Neural cell (in vitro differentiated cells): ENCODE results near the gene CNKSR1. TPM values are rescaled to one million over a fixed set of nuclear protein-coding genes. Genes with fewer than 3 reads are reported as not detected.

Source experiments
- H2AFZ ChIP-seq: fragments of 200-600, 300-800 bp; sonication (generic), shearing (Covaris generic); 2 replicates; pipeline ENCODE4 v1.6.0; 2014; ENCODE audit warnings: low read depth, mild to moderate bottlenecking, antibody characterized with exemption, low read length, moderate library complexity
- H3F3A ChIP-seq: fragments of 200-600 bp; shearing (Covaris generic); 2 replicates; pipeline ENCODE4 v1.6.1; 2016; ENCODE audit warnings: mild to moderate bottlenecking, moderate library complexity, mixed read lengths, antibody characterized with exemption, low read length; ENCODE audit not compliant: insufficient read depth, poor library complexity, severe bottlenecking
- H3K27ac ChIP-seq: fragments of 200-600, 300-800 bp; sonication (generic), shearing (Covaris generic); 2 replicates; pipeline ENCODE4 v1.5.1; 2014; ENCODE audit warnings: mild to moderate bottlenecking, low read length, moderate library complexity
- H3K27me3 ChIP-seq: fragments of 300-800, 200-600 bp; sonication (generic), shearing (Covaris generic); 2 replicates; pipeline ENCODE4 v1.6.0; 2014; ENCODE audit warnings: mild to moderate bottlenecking, low read depth, low read length, moderate library complexity; ENCODE audit not compliant: insufficient read depth
- H3K36me3 ChIP-seq: fragments of 300-800, 200-600 bp; sonication (generic), shearing (Covaris generic); 2 replicates; pipeline ENCODE4 v1.5.1; 2014; ENCODE audit warnings: mild to moderate bottlenecking, antibody characterized with exemption, low read length, moderate library complexity; ENCODE audit not compliant: insufficient read depth
- H3K4me2 ChIP-seq: fragments of 300-800, 200-600 bp; sonication (generic), shearing (Covaris generic); 2 replicates; pipeline ENCODE4 v1.6.0; 2014; ENCODE audit warnings: mild to moderate bottlenecking, low read length
- H3K4me3 ChIP-seq: fragments of 300-800, 200-600 bp; sonication (generic), shearing (Covaris generic); 2 replicates; pipeline ENCODE4 v1.5.1; 2014; ENCODE audit warnings: mild to moderate bottlenecking, low read length, moderate library complexity
- H3K79me2 ChIP-seq: fragments of 200-600 bp; shearing (Covaris generic); replicated peaks from 2 replicates; pipeline ENCODE4 v1.6.0; 2014; ENCODE audit warnings: mild to moderate bottlenecking, low read length, moderate library complexity; ENCODE audit not compliant: insufficient read depth
- H3K9ac ChIP-seq: fragments of 300-800, 200-600 bp; sonication (generic), shearing (Covaris generic); 2 replicates; pipeline ENCODE4 v1.6.1; 2016; ENCODE audit warnings: mild to moderate bottlenecking, low read length, mixed read lengths
- H3K9me2 ChIP-seq: fragments of 200-600 bp; shearing (Covaris generic); 2 replicates; pipeline ENCODE4 v1.6.1; 2016; ENCODE audit warnings: mild to moderate bottlenecking, low read length, mixed read lengths; ENCODE audit not compliant: insufficient read depth
- H3K9me3 ChIP-seq: fragments of 200-600, 300-800 bp; sonication (generic), shearing (Covaris generic); 2 replicates; pipeline ENCODE4 v1.6.1; 2016; ENCODE audit warnings: mild to moderate bottlenecking, mixed run types, low read length, moderate library complexity, mixed read lengths
- H4K20me1 ChIP-seq: fragments of 200-600 bp; shearing (Covaris generic); 2 replicates; pipeline ENCODE4 v1.6.1; 2016; ENCODE audit warnings: mild to moderate bottlenecking, mixed run types; ENCODE audit not compliant: insufficient read depth
- EP300 ChIP-seq: fragments of 450-650 bp; conservative IDR thresholded peaks from 2 replicates; pipeline ENCODE4 v1.6.1; 2014; ENCODE audit warnings: antibody characterized with exemption, mild to moderate bottlenecking, moderate library complexity; ENCODE audit not compliant: poor library complexity, severe bottlenecking
- EZH2 ChIP-seq: fragments of 200-600, 300-800 bp; shearing (Covaris generic), sonication (generic); IDR thresholded peaks from 2 replicates; pipeline ENCODE4 v1.6.1; 2014; ENCODE audit warnings: antibody characterized with exemption, low read length, borderline replicate concordance, mild to moderate bottlenecking; ENCODE audit not compliant: insufficient read depth, poor library complexity, severe bottlenecking
- MXI1 ChIP-seq: fragments of 450-650 bp; conservative IDR thresholded peaks from 2 replicates; pipeline ENCODE4 v1.6.1; 2014; ENCODE audit warnings: antibody characterized with exemption, mild to moderate bottlenecking; ENCODE audit not compliant: poor library complexity, severe bottlenecking
- POLR2AphosphoS5 ChIP-seq: IDR thresholded peaks from 2 replicates; pipeline ENCODE4 v1.6.1; 2012
- RAD21 ChIP-seq: fragments of 450-650 bp; conservative IDR thresholded peaks from 2 replicates; pipeline ENCODE4 v1.6.1; 2014; ENCODE audit warnings: antibody characterized with exemption, mild to moderate bottlenecking, moderate library complexity
- SMC3 ChIP-seq: fragments of 450-650 bp; conservative IDR thresholded peaks from 2 replicates; pipeline ENCODE4 v1.6.1; 2014; ENCODE audit warnings: antibody characterized with exemption, mild to moderate bottlenecking, moderate library complexity; ENCODE audit not compliant: poor library complexity
- TAF1 ChIP-seq: IDR thresholded peaks from 2 replicates; pipeline ENCODE4 v1.6.1; 2012; ENCODE audit warnings: low read depth
- polyA plus RNA-seq: library from polyadenylated mRNA; depleted of rRNA; stranded (reverse); fragments of >200 nt; gene quantifications from 2 replicates; pipeline ENCODE4 v1.2.3, GENCODE V29; 2014
- TF ChIP-seq, protein P1 (sequence below): fragments of 450-650 bp; IDR thresholded peaks from 2 replicates; pipeline ENCODE4 v1.5.1; 2014; ENCODE audit warnings: antibody characterized with exemption, mild to moderate bottlenecking, moderate library complexity; ENCODE audit not compliant: poor library complexity, severe bottlenecking
- TF ChIP-seq, protein P2 (sequence below): IDR thresholded peaks from 2 replicates; pipeline ENCODE4 v1.6.1; 2012; ENCODE audit warnings: borderline replicate concordance

Gene CNKSR1
- polyA plus RNA-seq, 1 donor from 2014 or later: 7.8 TPM

DNA sequence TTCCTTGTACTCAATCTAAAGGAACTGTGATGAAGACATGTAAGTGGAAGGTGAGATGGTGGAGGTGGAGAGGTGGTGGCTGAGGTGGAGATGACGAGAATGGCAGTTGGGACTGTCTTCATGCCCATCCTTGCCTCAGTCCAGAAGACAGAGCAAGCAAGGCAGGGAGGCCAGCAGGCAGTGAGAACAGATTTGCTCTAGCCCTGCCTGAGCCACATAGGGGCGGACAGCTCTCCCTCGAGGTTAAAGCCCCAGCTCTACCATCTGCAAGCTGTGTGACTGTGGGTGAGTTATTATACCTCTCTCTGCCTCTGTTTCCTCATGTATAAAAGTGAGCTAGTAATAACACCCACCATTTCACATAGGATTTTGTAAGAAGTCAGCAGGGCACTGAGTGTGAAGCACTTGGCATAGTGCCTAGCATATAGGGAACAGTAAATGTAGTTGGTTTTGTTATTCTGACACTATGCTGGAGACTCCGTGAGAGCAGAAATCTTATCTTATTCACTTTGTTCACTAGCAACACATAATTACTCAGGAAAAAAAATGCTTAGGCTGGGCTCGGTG is 23.2 kb upstream of the CNKSR1 start:
- Histone ChIP-seq H3K27me3 (peaks cover 5% of the 10 kb centered on the region), H3F3A (no peaks in the 10 kb centered on the region), H3K9ac (no peak overlapping the region), H3K27ac (no peak overlapping the region), H4K20me1 (no peaks in the 10 kb centered on the region), H3K4me3 (no peak overlapping the region), H2AFZ (no peak overlapping the region), H3K4me2 (no peak overlapping the region), H3K79me2 (no peaks in the 10 kb centered on the region), H3K9me2 (no peaks in the 10 kb centered on the region), H3K9me3 (no peaks in the 10 kb centered on the region), H3K36me3 (no peaks in the 10 kb centered on the region)
- TF ChIP-seq RAD21 (no peak), POLR2AphosphoS5 (no peak), MXI1 (no peak), EP300 (no peak), EZH2 (no peak), SMC3 (no peak), TAF1 (no peak)
- TF ChIP-seq, protein P1, sequence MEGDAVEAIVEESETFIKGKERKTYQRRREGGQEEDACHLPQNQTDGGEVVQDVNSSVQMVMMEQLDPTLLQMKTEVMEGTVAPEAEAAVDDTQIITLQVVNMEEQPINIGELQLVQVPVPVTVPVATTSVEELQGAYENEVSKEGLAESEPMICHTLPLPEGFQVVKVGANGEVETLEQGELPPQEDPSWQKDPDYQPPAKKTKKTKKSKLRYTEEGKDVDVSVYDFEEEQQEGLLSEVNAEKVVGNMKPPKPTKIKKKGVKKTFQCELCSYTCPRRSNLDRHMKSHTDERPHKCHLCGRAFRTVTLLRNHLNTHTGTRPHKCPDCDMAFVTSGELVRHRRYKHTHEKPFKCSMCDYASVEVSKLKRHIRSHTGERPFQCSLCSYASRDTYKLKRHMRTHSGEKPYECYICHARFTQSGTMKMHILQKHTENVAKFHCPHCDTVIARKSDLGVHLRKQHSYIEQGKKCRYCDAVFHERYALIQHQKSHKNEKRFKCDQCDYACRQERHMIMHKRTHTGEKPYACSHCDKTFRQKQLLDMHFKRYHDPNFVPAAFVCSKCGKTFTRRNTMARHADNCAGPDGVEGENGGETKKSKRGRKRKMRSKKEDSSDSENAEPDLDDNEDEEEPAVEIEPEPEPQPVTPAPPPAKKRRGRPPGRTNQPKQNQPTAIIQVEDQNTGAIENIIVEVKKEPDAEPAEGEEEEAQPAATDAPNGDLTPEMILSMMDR: no peak
- TF ChIP-seq, protein P2, sequence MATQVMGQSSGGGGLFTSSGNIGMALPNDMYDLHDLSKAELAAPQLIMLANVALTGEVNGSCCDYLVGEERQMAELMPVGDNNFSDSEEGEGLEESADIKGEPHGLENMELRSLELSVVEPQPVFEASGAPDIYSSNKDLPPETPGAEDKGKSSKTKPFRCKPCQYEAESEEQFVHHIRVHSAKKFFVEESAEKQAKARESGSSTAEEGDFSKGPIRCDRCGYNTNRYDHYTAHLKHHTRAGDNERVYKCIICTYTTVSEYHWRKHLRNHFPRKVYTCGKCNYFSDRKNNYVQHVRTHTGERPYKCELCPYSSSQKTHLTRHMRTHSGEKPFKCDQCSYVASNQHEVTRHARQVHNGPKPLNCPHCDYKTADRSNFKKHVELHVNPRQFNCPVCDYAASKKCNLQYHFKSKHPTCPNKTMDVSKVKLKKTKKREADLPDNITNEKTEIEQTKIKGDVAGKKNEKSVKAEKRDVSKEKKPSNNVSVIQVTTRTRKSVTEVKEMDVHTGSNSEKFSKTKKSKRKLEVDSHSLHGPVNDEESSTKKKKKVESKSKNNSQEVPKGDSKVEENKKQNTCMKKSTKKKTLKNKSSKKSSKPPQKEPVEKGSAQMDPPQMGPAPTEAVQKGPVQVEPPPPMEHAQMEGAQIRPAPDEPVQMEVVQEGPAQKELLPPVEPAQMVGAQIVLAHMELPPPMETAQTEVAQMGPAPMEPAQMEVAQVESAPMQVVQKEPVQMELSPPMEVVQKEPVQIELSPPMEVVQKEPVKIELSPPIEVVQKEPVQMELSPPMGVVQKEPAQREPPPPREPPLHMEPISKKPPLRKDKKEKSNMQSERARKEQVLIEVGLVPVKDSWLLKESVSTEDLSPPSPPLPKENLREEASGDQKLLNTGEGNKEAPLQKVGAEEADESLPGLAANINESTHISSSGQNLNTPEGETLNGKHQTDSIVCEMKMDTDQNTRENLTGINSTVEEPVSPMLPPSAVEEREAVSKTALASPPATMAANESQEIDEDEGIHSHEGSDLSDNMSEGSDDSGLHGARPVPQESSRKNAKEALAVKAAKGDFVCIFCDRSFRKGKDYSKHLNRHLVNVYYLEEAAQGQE: no peak

DNA sequence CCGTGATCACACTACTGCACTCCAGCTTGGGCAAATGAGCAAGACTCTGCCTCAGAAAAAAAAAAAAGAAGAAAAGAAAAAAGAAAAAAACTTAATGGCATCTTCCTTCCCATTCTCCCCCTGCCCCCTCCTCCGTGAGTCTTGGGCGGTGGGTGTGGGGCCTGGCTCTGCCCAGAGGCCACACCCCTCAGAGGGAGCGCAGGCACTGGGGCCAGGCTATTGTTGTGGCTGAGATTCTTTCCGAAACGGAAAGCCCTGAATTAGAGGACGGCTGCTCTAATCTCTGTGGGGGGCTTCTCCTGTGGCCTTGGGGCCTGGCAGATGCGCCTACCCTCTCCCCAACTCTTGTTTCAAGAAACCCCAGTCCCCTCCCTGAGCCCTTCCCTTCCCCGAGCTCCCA is 22.5 kb upstream of the CNKSR1 start:
- no peak overlapping the region for H3K4me3 ChIP-seq
- H3K27me3 ChIP-seq: peaks cover 5% of the 10 kb centered on the region
- H3K4me2 ChIP-seq: no peak overlapping the region

More for the DNA sequence above, 22.5 kb upstream of the CNKSR1 start:
- no peaks in the 10 kb centered on the region for H3F3A ChIP-seq
- H3K9me2 ChIP-seq: no peaks in the 10 kb centered on the region
- no peak overlapping the region for H2AFZ ChIP-seq
- H4K20me1 ChIP-seq: no peaks in the 10 kb centered on the region
- no peaks in the 10 kb centered on the region for H3K9me3 ChIP-seq
- TF ChIP-seq EP300 (no peak), SMC3 (no peak), MXI1 (no peak), RAD21 (no peak), TAF1 (no peak), EZH2 (no peak), POLR2AphosphoS5 (no peak)
- TF ChIP-seq, protein P2: no peak
- TF ChIP-seq, protein P1: no peak
- H3K36me3 ChIP-seq: no peaks in the 10 kb centered on the region
- no peak overlapping the region for H3K9ac ChIP-seq
- no peak overlapping the region for H3K27ac ChIP-seq
- H3K79me2 ChIP-seq: no peaks in the 10 kb centered on the region
